MM.1S (cell line): ENCODE data around the gene VPS4A.

Experiments
- DNase-seq: peaks from one replicate; pipeline ENCODE4 v3.0.0-alpha.2; 2015
- H2AFZ ChIP-seq: fragments of 300-600 bp; sonication (generic); 2 replicates; pipeline ENCODE4 v1.6.0; 2016; ENCODE audit warnings: antibody characterized with exemption, low read length
- H3F3A ChIP-seq: fragments of 300-600 bp; sonication (generic); 2 replicates; pipeline ENCODE4 v1.6.1; 2016; ENCODE audit warnings: mild to moderate bottlenecking, antibody characterized with exemption, low read length, moderate library complexity, mixed read lengths; ENCODE audit not compliant: insufficient read depth
- H3K27ac ChIP-seq: fragments of 300-600 bp; sonication (generic); 2 replicates; pipeline ENCODE4 v1.5.1; 2016; ENCODE audit warnings: mild to moderate bottlenecking, low read length
- H3K27me3 ChIP-seq: fragments of 300-600 bp; sonication (generic); replicated peaks from 2 replicates; pipeline ENCODE4 v1.6.0; 2016; ENCODE audit warnings: low read length; ENCODE audit not compliant: insufficient read depth
- H3K36me3 ChIP-seq: fragments of 300-600 bp; sonication (generic); replicated peaks from 2 replicates; pipeline ENCODE4 v1.6.1; 2016; ENCODE audit warnings: mild to moderate bottlenecking, low read length, mixed read lengths; ENCODE audit not compliant: insufficient read depth
- H3K4me1 ChIP-seq: fragments of 300-600 bp; sonication (generic); 2 replicates; pipeline ENCODE4 v1.6.1; 2016; ENCODE audit warnings: low read length, mixed read lengths
- H3K4me2 ChIP-seq: fragments of 300-600 bp; sonication (generic); 2 replicates; pipeline ENCODE4 v1.6.0; 2016; ENCODE audit warnings: low read depth, low read length
- H3K4me3 ChIP-seq: fragments of 300-600 bp; sonication (generic); 2 replicates; pipeline ENCODE4 v1.5.1; 2016; ENCODE audit warnings: low read length, mixed read lengths
- H3K79me2 ChIP-seq: fragments of 300-600 bp; sonication (generic); 2 replicates; pipeline ENCODE4 v1.6.1; 2016; ENCODE audit warnings: mixed run types, low read length, mixed read lengths
- H3K9ac ChIP-seq: fragments of 300-600 bp; sonication (generic); 2 replicates; pipeline ENCODE4 v1.6.1; 2016; ENCODE audit warnings: low read length, mixed read lengths
- H3K9me2 ChIP-seq: fragments of 300-600 bp; sonication (generic); replicated peaks from 2 replicates; pipeline ENCODE4 v1.6.1; 2016; ENCODE audit warnings: mild to moderate bottlenecking, low read length, mixed read lengths; ENCODE audit not compliant: insufficient read depth
- H3K9me3 ChIP-seq: fragments of 300-600 bp; sonication (generic); replicated peaks from 2 replicates; pipeline ENCODE4 v1.6.1; 2016; ENCODE audit warnings: mild to moderate bottlenecking, low read length, mixed read lengths; ENCODE audit not compliant: insufficient read depth
- H4K20me1 ChIP-seq: fragments of 300-600 bp; sonication (generic); 2 replicates; pipeline ENCODE4 v1.6.1; 2016; ENCODE audit warnings: mild to moderate bottlenecking, low read length, moderate library complexity, mixed read lengths; ENCODE audit not compliant: insufficient read depth
- CTCF ChIP-seq: fragments of 300-600 bp; sonication (generic); IDR thresholded peaks from 2 replicates; pipeline ENCODE4 v1.5.1; 2016; ENCODE audit warnings: antibody characterized with exemption, low read length, mixed read lengths
- EZH2 ChIP-seq: fragments of 300-600 bp; sonication (generic); optimal IDR thresholded peaks from 2 replicates; pipeline ENCODE3; 2017; ENCODE audit warnings: low read depth, mild to moderate bottlenecking, antibody characterized with exemption, low read length, mixed read lengths
- EZH2phosphoT487 ChIP-seq: fragments of 300-600 bp; sonication (generic); IDR thresholded peaks from 2 replicates; pipeline ENCODE4 v1.6.1; 2018; ENCODE audit warnings: antibody characterized with exemption, low read length

Gene VPS4A

GRCh38 chr16:69310653-69311532 is at the start of gene VPS4A:
Gene VPS4A (plus strand): TSS chr16:69311350. CDS start chr16:69311512, 162 bp downstream.
- peak; percentile 95 for DNase-seq
- Histone ChIP-seq H3K9ac (peak within 1 kb of the TSS; percentile 86), H3K9me2 (no peaks in the 10 kb centered on the region), H3K4me1 (peaks cover 2% of the 10 kb centered on the region; the same call in 1 of the 2 replicates), H3F3A (peaks cover 8% of the 10 kb centered on the region; the same call in 1 of the 2 replicates), H3K36me3 (no peaks in the 10 kb centered on the region; the same call in 1 of the 2 replicates), H3K79me2 (peaks cover 42% of the 10 kb centered on the region), H3K9me3 (no peaks in the 10 kb centered on the region), H3K27me3 (no peaks in the 10 kb centered on the region), H3K4me2 (peak within 1 kb of the TSS; percentile 82), H4K20me1 (0 out of 2 replicates have a peak, but pooled peaks cover 2% of the 10 kb centered on the region), H3K27ac (peak within 1 kb of the TSS; percentile 48; the same call in 1 of the 2 replicates), H2AFZ (peak within 1 kb of the TSS; percentile 90), H3K4me3 (peak within 1 kb of the TSS; percentile 94)
- no peak for TF ChIP-seq EZH2
- TF ChIP-seq EZH2phosphoT487 = no peak
- TF ChIP-seq CTCF = peak; percentile 63

- no peaks in the 10 kb centered on the region; the same call in 1 of the 2 replicates for H3K36me3 ChIP-seq
Observed at GRCh38 chr16:69266334-69267063, 44.7 kb upstream of the VPS4A start.

GRCh38 chr16:69267633-69268032 is 43.5 kb upstream of the VPS4A start:
- Histone ChIP-seq H3K79me2 (no peaks in the 10 kb centered on the region), H3K27ac (no peak overlapping the region), H3F3A (no peaks in the 10 kb centered on the region), H3K9me2 (no peaks in the 10 kb centered on the region), H3K9ac (no peak overlapping the region), H4K20me1 (no peaks in the 10 kb centered on the region), H3K4me1 (no peaks in the 10 kb centered on the region), H3K36me3 (no peaks in the 10 kb centered on the region; the same call in 1 of the 2 replicates), H3K9me3 (no peaks in the 10 kb centered on the region), H2AFZ (no peak overlapping the region), H3K4me3 (no peak overlapping the region), H3K27me3 (no peaks in the 10 kb centered on the region), H3K4me2 (no peak overlapping the region)
- no peak for DNase-seq
- TF ChIP-seq CTCF = no peak
- no peak for TF ChIP-seq EZH2phosphoT487
- no peak for TF ChIP-seq EZH2

More at GRCh38 chr16:69266334-69267063, 44.7 kb upstream of the VPS4A start:
- H4K20me1 ChIP-seq = no peaks in the 10 kb centered on the region
- no peak overlapping the region for H3K9ac ChIP-seq
- no peak for TF ChIP-seq CTCF
- TF ChIP-seq EZH2 = no peak
- no peak for TF ChIP-seq EZH2phosphoT487
- no peak for DNase-seq
- no peak overlapping the region for H2AFZ ChIP-seq
- H3K4me3 ChIP-seq = no peak overlapping the region
- H3F3A ChIP-seq = no peaks in the 10 kb centered on the region
- no peaks in the 10 kb centered on the region for H3K27me3 ChIP-seq
- no peaks in the 10 kb centered on the region for H3K9me2 ChIP-seq
- no peak overlapping the region for H3K4me2 ChIP-seq
- no peaks in the 10 kb centered on the region for H3K4me1 ChIP-seq
- 0 out of 2 replicates have a peak, but pooled peaks cover 4% of the 10 kb centered on the region for H3K79me2 ChIP-seq
- H3K27ac ChIP-seq = no peak overlapping the region
- no peaks in the 10 kb centered on the region for H3K9me3 ChIP-seq
